ENCODE measurements around the gene ADGRG1.

ADGRG1 gene

DNA sequence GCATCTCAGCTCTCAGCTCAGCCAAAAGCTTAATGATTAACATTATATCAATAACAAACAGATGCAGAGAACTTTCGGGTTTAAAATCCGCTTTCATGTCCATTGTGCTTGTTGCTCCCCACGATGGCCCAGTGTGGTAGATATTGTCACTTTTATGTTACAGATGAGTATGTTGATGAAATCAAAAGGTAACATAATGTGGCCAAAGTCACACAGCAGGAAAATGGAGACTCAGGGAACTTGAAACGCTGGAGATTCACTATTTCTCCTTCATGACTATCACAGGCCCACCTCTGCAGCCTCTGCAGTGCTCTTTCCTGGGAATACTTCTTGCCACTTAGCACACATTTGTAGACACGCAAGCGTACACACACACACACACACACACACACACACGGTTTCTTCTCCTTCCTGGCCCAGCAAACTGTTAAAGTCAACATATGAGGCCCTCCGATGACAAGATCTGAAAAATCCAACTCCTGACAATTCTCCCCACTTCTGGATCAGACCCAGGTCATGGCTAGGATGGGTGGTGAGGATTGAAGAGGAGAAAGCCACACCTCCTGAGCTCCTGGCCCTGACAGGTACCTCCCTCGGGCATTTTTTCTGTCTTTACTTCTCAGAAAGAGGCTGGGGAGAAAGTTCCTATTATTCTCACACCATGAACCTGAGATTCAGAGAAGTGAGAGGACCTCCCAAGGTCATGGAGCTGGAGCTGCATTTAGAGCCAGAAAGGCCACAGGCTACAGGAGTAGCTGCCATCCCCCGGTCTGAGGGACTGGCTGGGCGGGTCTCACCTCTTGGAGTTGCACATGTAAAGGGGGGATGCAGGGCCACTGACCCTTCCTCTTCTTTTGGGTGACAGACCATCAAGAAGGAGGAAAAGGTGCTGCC lies 75.8 kb downstream of the ADGRG1 start:
- Histone ChIP-seq H3K27me3 (replicated peaks; ENCODE audit: insufficient read depth, low read length) (0 out of 2 replicates have a peak, but pooled peaks cover 7% of the 10 kb centered on the region), H3K27ac (ENCODE audit: low read length) (no peak overlapping the region), H3K4me2 (ENCODE audit: low read depth, low read length) (no peak overlapping the region), H3K79me2 (ENCODE audit: low read length) (no peaks in the 10 kb centered on the region), H3F3A (ENCODE audit: insufficient read depth, low read length) (no peaks in the 10 kb centered on the region), H3K4me3 (ENCODE audit: low read length) (no peak overlapping the region), H3K9me3 (replicated peaks; ENCODE audit: insufficient read depth, low read length) (no peaks in the 10 kb centered on the region), H3K4me1 (ENCODE audit: low read length) (no peaks in the 10 kb centered on the region), H3K9ac (ENCODE audit: low read length) (no peak overlapping the region), H3K9me2 (replicated peaks; ENCODE audit: insufficient read depth, low read length) (no peaks in the 10 kb centered on the region), H4K20me1 (ENCODE audit: insufficient read depth, low read length) (no peaks in the 10 kb centered on the region), H2AFZ (ENCODE audit: low read length) (no peak overlapping the region), H3K36me3 (replicated peaks; ENCODE audit: insufficient read depth, low read length) (no peaks in the 10 kb centered on the region)
- DNase-seq = no peak
- TF ChIP-seq EZH2 (optimal IDR thresholded peaks at IDR 0.05; ENCODE audit: low read depth, low read length) = no peak
- no peak for TF ChIP-seq CTCF (IDR thresholded peaks at IDR 0.05; ENCODE audit: low read length)
- TF ChIP-seq EZH2phosphoT487 (IDR thresholded peaks at IDR 0.05; ENCODE audit: low read length) = no peak

- H3K27me3 ChIP-seq (replicated peaks; ENCODE audit: insufficient read depth, low read length) = 0 out of 2 replicates have a peak, but pooled peaks cover 7% of the 10 kb centered on the region
- no peaks in the 10 kb centered on the region for H3K9me2 ChIP-seq (replicated peaks; ENCODE audit: insufficient read depth, low read length)
- no peak for DNase-seq
- no peaks in the 10 kb centered on the region for H3K79me2 ChIP-seq (ENCODE audit: low read length)
- H3K4me3 ChIP-seq (ENCODE audit: low read length) = no peak overlapping the region
- H4K20me1 ChIP-seq (ENCODE audit: insufficient read depth, low read length) = no peaks in the 10 kb centered on the region
- H3K4me1 ChIP-seq (ENCODE audit: low read length) = no peaks in the 10 kb centered on the region
- H3K9me3 ChIP-seq (replicated peaks; ENCODE audit: insufficient read depth, low read length) = no peaks in the 10 kb centered on the region
- H3F3A ChIP-seq (ENCODE audit: insufficient read depth, low read length) = no peaks in the 10 kb centered on the region
- H3K9ac ChIP-seq (ENCODE audit: low read length) = no peak overlapping the region
- no peak overlapping the region for H3K27ac ChIP-seq (ENCODE audit: low read length)
- H3K4me2 ChIP-seq (ENCODE audit: low read depth, low read length) = no peak overlapping the region
- no peaks in the 10 kb centered on the region for H3K36me3 ChIP-seq (replicated peaks; ENCODE audit: insufficient read depth, low read length)
- no peak for TF ChIP-seq CTCF (IDR thresholded peaks at IDR 0.05; ENCODE audit: low read length)
- no peak for TF ChIP-seq EZH2 (optimal IDR thresholded peaks at IDR 0.05; ENCODE audit: low read depth, low read length)
- TF ChIP-seq EZH2phosphoT487 (IDR thresholded peaks at IDR 0.05; ENCODE audit: low read length) = no peak
- H2AFZ ChIP-seq (ENCODE audit: low read length) = no peak overlapping the region
Observed at GRCh38 chr16:57704905-57705852, 76.7 kb downstream of the ADGRG1 start.

DNA sequence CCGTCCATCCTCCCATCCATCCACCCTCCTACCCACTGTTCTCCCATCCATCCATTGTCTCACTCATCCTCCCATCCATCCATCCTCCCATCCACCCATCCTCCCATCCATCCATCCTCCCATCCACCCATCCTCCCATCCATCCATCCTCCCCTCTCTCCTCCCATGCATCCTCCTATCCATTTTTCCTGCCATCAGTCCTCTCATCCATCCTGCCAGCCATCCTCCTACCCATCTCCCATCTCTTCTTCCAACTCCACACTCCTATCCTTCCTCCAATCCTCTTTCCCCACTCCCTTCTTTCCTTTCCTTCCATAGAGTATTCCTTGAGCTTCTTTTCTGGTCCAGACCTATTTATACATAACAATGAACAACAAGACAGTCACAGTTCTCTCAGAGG lies 78.3 kb downstream of the ADGRG1 start:
- H2AFZ ChIP-seq (ENCODE audit: low read length) = no peak overlapping the region
- H3K27me3 ChIP-seq (replicated peaks; ENCODE audit: insufficient read depth, low read length) = 0 out of 2 replicates have a peak, but pooled peaks cover 7% of the 10 kb centered on the region
- no peaks in the 10 kb centered on the region for H3K4me1 ChIP-seq (ENCODE audit: low read length)
- DNase-seq = no peak
- H3K9me3 ChIP-seq (replicated peaks; ENCODE audit: insufficient read depth, low read length) = no peaks in the 10 kb centered on the region
- H4K20me1 ChIP-seq (ENCODE audit: insufficient read depth, low read length) = no peaks in the 10 kb centered on the region
- TF ChIP-seq EZH2phosphoT487 (IDR thresholded peaks at IDR 0.05; ENCODE audit: low read length) (no peak), EZH2 (optimal IDR thresholded peaks at IDR 0.05; ENCODE audit: low read depth, low read length) (no peak), CTCF (IDR thresholded peaks at IDR 0.05; ENCODE audit: low read length) (no peak)
- H3K79me2 ChIP-seq (ENCODE audit: low read length) = no peaks in the 10 kb centered on the region
- H3K36me3 ChIP-seq (replicated peaks; ENCODE audit: insufficient read depth, low read length) = no peaks in the 10 kb centered on the region
- H3F3A ChIP-seq (ENCODE audit: insufficient read depth, low read length) = no peaks in the 10 kb centered on the region
- H3K9ac ChIP-seq (ENCODE audit: low read length) = no peak overlapping the region
- no peaks in the 10 kb centered on the region for H3K9me2 ChIP-seq (replicated peaks; ENCODE audit: insufficient read depth, low read length)
- H3K4me2 ChIP-seq (ENCODE audit: low read depth, low read length) = no peak overlapping the region
- H3K27ac ChIP-seq (ENCODE audit: low read length) = no peak overlapping the region
- no peak overlapping the region for H3K4me3 ChIP-seq (ENCODE audit: low read length)
